NCI-H1436 (cell line): ENCODE results near the gene USP31.
A peak's percentile ranks its signal among the peaks of the same experiment; 100 is the strongest.

Source experiments
- DNase-seq: peaks from one replicate; lab custom pipeline; 2025; lab: John Stamatoyannopoulos, UW

USP31 gene

GRCh38 chr16:23149267-23149992 is at the start of gene USP31:
Gene USP31, minus strand, starts transcription at chr16:23149452. Its CDS starts 182 bp downstream, at chr16:23149270.
- DNase-seq, result peak; percentile 91

- no peak for DNase-seq
Measured at GRCh38 chr16:23196539-23196938, 47.3 kb upstream of the USP31 start.

- no peak for DNase-seq
Measured at GRCh38 chr16:23195366-23195978, 46.2 kb upstream of the USP31 start.

- DNase-seq, result no peak
Measured at GRCh38 chr16:23194497-23195221, 45.4 kb upstream of the USP31 start.

- DNase-seq, result no peak
Measured at GRCh38 chr16:23188911-23189310, 39.7 kb upstream of the USP31 start.

GRCh38 chr16:23187341-23187740 is 38.1 kb upstream of the USP31 start:
- DNase-seq, result no peak

- DNase-seq, result no peak
Measured at GRCh38 chr16:23186171-23186570, 36.9 kb upstream of the USP31 start.

- DNase-seq, result no peak
Measured at GRCh38 chr16:23185656-23186055, 36.4 kb upstream of the USP31 start.

GRCh38 chr16:23183543-23183862 is 34.3 kb upstream of the USP31 start:
- DNase-seq, result no peak

GRCh38 chr16:23182679-23183542 is 33.7 kb upstream of the USP31 start, which contains the start of gene SCNN1G:
Gene SCNN1G, plus strand, starts transcription at chr16:23182745. Its CDS starts 3,527 bp downstream, at chr16:23186272.
- DNase-seq, result no peak

GRCh38 chr16:23182206-23182678 is 33.0 kb upstream of the USP31 start:
- peak; percentile 86 for DNase-seq

GRCh38 chr16:23181506-23181905 is 32.3 kb upstream of the USP31 start:
- DNase-seq, result no peak

- DNase-seq, result no peak
Measured at GRCh38 chr16:23175651-23176050, 26.4 kb upstream of the USP31 start.

GRCh38 chr16:23174622-23175021 is 25.4 kb upstream of the USP31 start:
- DNase-seq, result no peak

- no peak for DNase-seq
Measured at GRCh38 chr16:23172994-23173393, 23.7 kb upstream of the USP31 start.

GRCh38 chr16:23172583-23172982 is 23.3 kb upstream of the USP31 start:
- no peak for DNase-seq

GRCh38 chr16:23164736-23165135 is 15.5 kb upstream of the USP31 start:
- no peak for DNase-seq

- DNase-seq, result no peak
Measured at GRCh38 chr16:23163921-23164320, 14.7 kb upstream of the USP31 start.

- no peak for DNase-seq
Measured at GRCh38 chr16:23160574-23160973, 11.3 kb upstream of the USP31 start.

GRCh38 chr16:23160082-23160481 is 10.8 kb upstream of the USP31 start:
- DNase-seq, result no peak

GRCh38 chr16:23158114-23158513 is 8.9 kb upstream of the USP31 start:
- no peak for DNase-seq

- DNase-seq, result no peak
Measured at GRCh38 chr16:23156946-23157460, 7.8 kb upstream of the USP31 start.
